ENCODE data around the gene TC2N. TPM values are rescaled to one million over a fixed set of nuclear protein-coding genes. Genes with fewer than 3 reads are reported as not detected.

TC2N gene
- total RNA-seq, result not detected in 2 replicates

DNA sequence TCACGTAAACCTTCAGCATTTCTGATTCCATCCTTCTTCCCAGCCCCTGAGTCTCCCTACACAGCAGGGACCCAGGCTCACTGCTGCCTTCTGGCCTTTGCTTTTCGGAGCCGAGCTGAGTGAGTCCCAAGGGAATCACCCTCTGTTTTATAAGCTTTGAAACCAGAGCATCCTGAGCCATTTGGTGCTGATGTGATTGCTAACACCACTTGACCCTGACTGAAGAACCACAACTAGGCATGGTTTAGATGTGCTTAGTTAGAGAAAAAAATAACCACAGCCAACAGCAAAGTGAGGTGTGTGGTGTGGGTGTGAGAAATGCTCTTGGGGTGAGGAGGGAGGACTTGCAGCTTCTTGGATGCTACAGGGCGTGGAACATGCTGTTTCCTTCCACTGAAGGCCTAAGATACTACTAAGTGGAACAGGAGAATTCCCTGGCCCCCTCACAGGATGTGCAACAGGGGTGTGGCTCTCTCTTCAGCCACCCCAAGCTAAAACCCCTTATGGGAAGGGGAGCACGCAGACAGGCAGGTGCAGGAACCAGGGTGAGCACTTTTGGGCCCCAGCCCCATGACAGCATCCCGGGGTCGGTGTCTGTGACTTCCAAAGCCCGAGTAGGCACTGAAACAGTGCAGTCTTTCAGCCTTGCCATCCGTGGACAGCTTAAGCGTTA is at the start of gene TC2N:
TSS of gene TC2N (minus strand) at position 221 of the 673 bp plus-strand sequence. CDS start 53,767 bp downstream, outside the sequence.

GRCh38 chr14:91731986-91732385 is 135.3 kb downstream of the TC2N start, which contains the start of gene CATSPERB:
Gene CATSPERB, minus strand, starts transcription at chr14:91732086. Its CDS starts 2,607 bp downstream, at chr14:91729479.

Other genes starting within 250 kb of the TC2N start
- not detected in 2 replicates for gene CATSPERB, start 135.4 kb downstream of the TC2N start, total RNA-seq
- gene FBLN5, start 80.2 kb upstream of the TC2N start, total RNA-seq, result 1.2 and 4.5 TPM in 2 replicates
- gene TRIP11, start 172.5 kb upstream of the TC2N start, total RNA-seq, result 19.8 and 22.0 TPM in 2 replicates
- 27.6 and 60.6 TPM in 2 replicates for gene ATXN3, start 239.0 kb upstream of the TC2N start, total RNA-seq